ENCODE measurements around the gene LONP1.

Gene LONP1

GRCh38 chr19:5672708-5673459 lies 47.1 kb downstream of the LONP1 start:
- H3K4me1 Mint-ChIP-seq, result peaks cover 20% of the 10 kb centered on the region
- H3K36me3 Mint-ChIP-seq (ENCODE audit: low read depth), result peaks cover 23% of the 10 kb centered on the region
- no peaks in the 10 kb centered on the region for H3K9me3 Mint-ChIP-seq
- H3K4me3 Mint-ChIP-seq, result no peak overlapping the region
- TF ChIP-seq, protein P1, sequence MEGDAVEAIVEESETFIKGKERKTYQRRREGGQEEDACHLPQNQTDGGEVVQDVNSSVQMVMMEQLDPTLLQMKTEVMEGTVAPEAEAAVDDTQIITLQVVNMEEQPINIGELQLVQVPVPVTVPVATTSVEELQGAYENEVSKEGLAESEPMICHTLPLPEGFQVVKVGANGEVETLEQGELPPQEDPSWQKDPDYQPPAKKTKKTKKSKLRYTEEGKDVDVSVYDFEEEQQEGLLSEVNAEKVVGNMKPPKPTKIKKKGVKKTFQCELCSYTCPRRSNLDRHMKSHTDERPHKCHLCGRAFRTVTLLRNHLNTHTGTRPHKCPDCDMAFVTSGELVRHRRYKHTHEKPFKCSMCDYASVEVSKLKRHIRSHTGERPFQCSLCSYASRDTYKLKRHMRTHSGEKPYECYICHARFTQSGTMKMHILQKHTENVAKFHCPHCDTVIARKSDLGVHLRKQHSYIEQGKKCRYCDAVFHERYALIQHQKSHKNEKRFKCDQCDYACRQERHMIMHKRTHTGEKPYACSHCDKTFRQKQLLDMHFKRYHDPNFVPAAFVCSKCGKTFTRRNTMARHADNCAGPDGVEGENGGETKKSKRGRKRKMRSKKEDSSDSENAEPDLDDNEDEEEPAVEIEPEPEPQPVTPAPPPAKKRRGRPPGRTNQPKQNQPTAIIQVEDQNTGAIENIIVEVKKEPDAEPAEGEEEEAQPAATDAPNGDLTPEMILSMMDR (IDR thresholded peaks at IDR 0.05; ENCODE audit: unreplicated experiment in 3 of 3), result no peak
- no peaks in the 10 kb centered on the region for H3K27me3 Mint-ChIP-seq (ENCODE audit: low read depth)
- no peak overlapping the region for H3K27ac Mint-ChIP-seq

GRCh38 chr19:5671600-5671999 lies 48.3 kb downstream of the LONP1 start:
- Mint-ChIP-seq H3K4me3 (no peak overlapping the region), H3K9me3 (no peaks in the 10 kb centered on the region), H3K4me1 (peaks cover 19% of the 10 kb centered on the region), H3K27ac (no peak overlapping the region), H3K36me3 (ENCODE audit: low read depth) (peaks cover 36% of the 10 kb centered on the region), H3K27me3 (ENCODE audit: low read depth) (no peaks in the 10 kb centered on the region)
- TF ChIP-seq, protein P1 (IDR thresholded peaks at IDR 0.05; ENCODE audit: unreplicated experiment in 3 of 3), result no peak

- no peaks in the 10 kb centered on the region for H3K9me3 Mint-ChIP-seq
- no peak overlapping the region for H3K27ac Mint-ChIP-seq
- H3K27me3 Mint-ChIP-seq (ENCODE audit: low read depth), result no peaks in the 10 kb centered on the region
- TF ChIP-seq, protein P1 (IDR thresholded peaks at IDR 0.05; ENCODE audit: unreplicated experiment in 3 of 3), result no peak
- H3K36me3 Mint-ChIP-seq (ENCODE audit: low read depth), result peaks cover 55% of the 10 kb centered on the region
- H3K4me3 Mint-ChIP-seq, result no peak overlapping the region
- H3K4me1 Mint-ChIP-seq, result peaks cover 6% of the 10 kb centered on the region
Measured at GRCh38 chr19:5669212-5669611, 50.7 kb downstream of the LONP1 start.

GRCh38 chr19:5667751-5668271 lies 52.1 kb downstream of the LONP1 start:
- TF ChIP-seq, protein P1 (IDR thresholded peaks at IDR 0.05; ENCODE audit: unreplicated experiment in 3 of 3), result no peak
- Mint-ChIP-seq H3K27ac (peak overlapping the region in 1 of 3 experiments; percentile 71), H3K27me3 (ENCODE audit: low read depth) (no peaks in the 10 kb centered on the region), H3K36me3 (ENCODE audit: low read depth) (peaks cover 55% of the 10 kb centered on the region), H3K4me1 (peaks cover 6% of the 10 kb centered on the region), H3K9me3 (no peaks in the 10 kb centered on the region), H3K4me3 (no peak overlapping the region)

- Mint-ChIP-seq H3K36me3 (ENCODE audit: low read depth) (peaks cover 55% of the 10 kb centered on the region), H3K9me3 (no peaks in the 10 kb centered on the region), H3K4me3 (no peak overlapping the region), H3K27me3 (ENCODE audit: low read depth) (no peaks in the 10 kb centered on the region), H3K4me1 (peaks cover 6% of the 10 kb centered on the region), H3K27ac (peak overlapping the region in 1 of 3 experiments; percentile 71)
- TF ChIP-seq, protein P1 (IDR thresholded peaks at IDR 0.05; ENCODE audit: unreplicated experiment in 3 of 3), result no peak
Measured at GRCh38 chr19:5666921-5667610, 52.9 kb downstream of the LONP1 start.
